NCI-H1092 (cell line): ENCODE measurements around the gene ZSWIM1.
"Not testable (repeated sequence)": the region's sequence is repeated elsewhere in the genome, so short reads cannot be mapped to it uniquely, and the experiment has no call there.

ENCODE experiments used
- DNase-seq: peaks from one replicate; lab custom pipeline; 2025; lab: John Stamatoyannopoulos, UW

ZSWIM1 gene

GRCh38 chr20:45890077-45890984, 9.3 kb downstream of the ZSWIM1 start:
- peak; percentile 62 for DNase-seq

- DNase-seq = peak; percentile 75
Measured at GRCh38 chr20:45890985-45891983, 10.3 kb downstream of the ZSWIM1 start, which contains the start of the genes CTSA and NEURL2. TSS of gene CTSA (plus strand) at chr20:45891335. CDS start at chr20:45891569, 234 bp downstream. TSS of gene NEURL2 (minus strand) at chr20:45891208. CDS start at chr20:45890991, 217 bp downstream.

GRCh38 chr20:45892049-45892825, 11.2 kb downstream of the ZSWIM1 start:
- DNase-seq = no peak

GRCh38 chr20:45892828-45893500, 11.9 kb downstream of the ZSWIM1 start:
- DNase-seq = no peak

GRCh38 chr20:45893831-45894230, 12.8 kb downstream of the ZSWIM1 start:
- no peak for DNase-seq

GRCh38 chr20:45894797-45895196, 13.8 kb downstream of the ZSWIM1 start:
- no peak for DNase-seq

GRCh38 chr20:45896641-45897161, 15.7 kb downstream of the ZSWIM1 start:
- no peak for DNase-seq

GRCh38 chr20:45897289-45897688, 16.3 kb downstream of the ZSWIM1 start:
- DNase-seq = no peak

- DNase-seq = no peak
Measured at GRCh38 chr20:45897692-45898091, 16.7 kb downstream of the ZSWIM1 start.

GRCh38 chr20:45898285-45898684, 17.3 kb downstream of the ZSWIM1 start:
- no peak for DNase-seq

- no peak for DNase-seq
Measured at GRCh38 chr20:45899046-45899835, 18.2 kb downstream of the ZSWIM1 start.

GRCh38 chr20:45901332-45901731, 20.3 kb downstream of the ZSWIM1 start:
- DNase-seq = not testable (repeated sequence)

GRCh38 chr20:45902199-45902701, 21.2 kb downstream of the ZSWIM1 start:
- no peak for DNase-seq

- no peak for DNase-seq
Measured at GRCh38 chr20:45904583-45905504, 23.8 kb downstream of the ZSWIM1 start.

GRCh38 chr20:45905505-45906079, 24.6 kb downstream of the ZSWIM1 start:
- DNase-seq = no peak

- no peak for DNase-seq
Measured at GRCh38 chr20:45907219-45907948, 26.4 kb downstream of the ZSWIM1 start.

- no peak for DNase-seq
Measured at GRCh38 chr20:45908084-45908483, 27.1 kb downstream of the ZSWIM1 start.
